Measurements from ENCODE around the gene MYL10. TPM values are rescaled to one million over a fixed set of nuclear protein-coding genes. Genes with fewer than 3 reads are reported as not detected.

MYL10 gene
- total and polyA plus RNA-seq, 7 donors = 0.23 to 4.4 TPM; not detected in 5

- intact Hi-C loops (cut with DNase I) = no loop called here
- Histone ChIP-seq H3K4me3 (no peak overlapping the region), H3K4me1 (peaks cover 22% of the 10 kb centered on the region), H3K9me3 (no peaks in the 10 kb centered on the region), H3K27me3 (ENCODE audit: insufficient read depth in 3 of 3, low read length in 2 of 3) (peaks cover 0 to 2% (median 0%) of the 10 kb centered on the region in 3 donors), H3K27ac (no peak overlapping the region), H3K36me3 (ENCODE audit: insufficient read depth in 1 of 2, low read depth in 1 of 2) (no peaks in the 10 kb centered on the region)
- TF ChIP-seq CTCF (IDR thresholded peaks at IDR 0.05) = no peak
- 73 to 80% (median 74%) methylated on average over 15 of the region's 15 CpGs for WGBS, 3 donors
- DNase-seq (no peak), ATAC-seq (no peak)
Measured at GRCh38 chr7:101626069-101626671, 2.9 kb downstream of the MYL10 start.

GRCh38 chr7:101625031-101625791, 3.9 kb downstream of the MYL10 start:
- DNase-seq (no peak), ATAC-seq (no peak)
- no peaks in the 10 kb centered on the region for H3K9me3 ChIP-seq
- intact Hi-C loops (cut with DNase I) = no loop called here
- TF ChIP-seq CTCF (IDR thresholded peaks at IDR 0.05) = no peak
- 26 to 36% (median 26%) methylated on average over 17 to 18 of the region's 18 CpGs for WGBS, 3 donors
- H3K4me3 ChIP-seq = no peak overlapping the region
- no peak overlapping the region for H3K27ac ChIP-seq
- no peaks in the 10 kb centered on the region for H3K36me3 ChIP-seq (ENCODE audit: insufficient read depth in 1 of 2, low read depth in 1 of 2)
- peaks cover 0 to 2% (median 0%) of the 10 kb centered on the region in 3 donors for H3K27me3 ChIP-seq (ENCODE audit: insufficient read depth in 3 of 3, low read length in 2 of 3)
- H3K4me1 ChIP-seq = peaks cover 13% of the 10 kb centered on the region

- ATAC-seq = no peak
- intact Hi-C loops (cut with DNase I) = no loop called here
- H3K27me3 ChIP-seq (ENCODE audit: insufficient read depth in 3 of 3, low read length in 2 of 3) = peaks cover 0 to 2% (median 0%) of the 10 kb centered on the region in 3 donors
- no peaks in the 10 kb centered on the region for H3K36me3 ChIP-seq (ENCODE audit: insufficient read depth in 1 of 2, low read depth in 1 of 2)
- no peaks in the 10 kb centered on the region for H3K9me3 ChIP-seq
- no peak for DNase-seq
- H3K4me1 ChIP-seq = peaks cover 13% of the 10 kb centered on the region
- TF ChIP-seq CTCF (IDR thresholded peaks at IDR 0.05) = no peak
- H3K4me3 ChIP-seq = no peak overlapping the region
- WGBS, 3 donors = 52 to 65% (median 56%) methylated on average over 23 of the region's 23 CpGs
- no peak overlapping the region for H3K27ac ChIP-seq
Measured at GRCh38 chr7:101624246-101625001, 4.7 kb downstream of the MYL10 start.

- intact Hi-C loops (cut with DNase I) = no loop called here
- DNase-seq = no peak
- H3K4me1 ChIP-seq = no peaks in the 10 kb centered on the region
- TF ChIP-seq CTCF (IDR thresholded peaks at IDR 0.05) = no peak
- no peaks in the 10 kb centered on the region for H3K36me3 ChIP-seq (ENCODE audit: insufficient read depth in 1 of 2, low read depth in 1 of 2)
- no peak overlapping the region for H3K4me3 ChIP-seq
- H3K27me3 ChIP-seq (ENCODE audit: insufficient read depth in 3 of 3, low read length in 2 of 3) = peaks cover 0 to 2% (median 0%) of the 10 kb centered on the region in 3 donors
- no peaks in the 10 kb centered on the region for H3K9me3 ChIP-seq
- no peak for ATAC-seq
- H3K27ac ChIP-seq = no peak overlapping the region
- WGBS, 3 donors = 90 to 91% (median 91%) methylated on average over 15 of the region's 15 CpGs
Measured at GRCh38 chr7:101622609-101623173, 6.4 kb downstream of the MYL10 start.
